H1 (cell line): ENCODE results near the gene PRKN. TPM values are rescaled to one million over a fixed set of nuclear protein-coding genes. Genes with fewer than 3 reads are reported as not detected.

Experiments used
- CHD7 ChIP-seq: fragments of 300-600 bp; sonication (generic); IDR thresholded peaks from 2 replicates; pipeline ENCODE4 v1.7.1; 2012; ENCODE audit warnings: low read length, moderate library complexity, mild to moderate bottlenecking, inconsistent platforms; ENCODE audit not compliant: insufficient replicate concordance
- EGR1 ChIP-seq: IDR thresholded peaks from 2 replicates; pipeline ENCODE4 v1.6.1; 2011; ENCODE audit warnings: low read depth, low read length, borderline replicate concordance
- JUND ChIP-seq: IDR thresholded peaks from 2 replicates; pipeline ENCODE4 v1.6.1; 2011; ENCODE audit warnings: mild to moderate bottlenecking, improper control_type of control experiment, low read length
- NANOG ChIP-seq: IDR thresholded peaks from 2 replicates; pipeline ENCODE4 v1.6.1; 2011; ENCODE audit warnings: low read length, low read depth, mild to moderate bottlenecking, inconsistent platforms; ENCODE audit not compliant: insufficient read depth, poor library complexity, severe bottlenecking
- NRF1 ChIP-seq: IDR thresholded peaks from 2 replicates; pipeline ENCODE4 v1.6.1; 2011; ENCODE audit warnings: mild to moderate bottlenecking, low read depth, low read length, improper control_type of control experiment
- RXRA ChIP-seq: IDR thresholded peaks from 2 replicates; pipeline ENCODE4 v1.6.1; 2011; ENCODE audit warnings: low read depth, mild to moderate bottlenecking, low read length, moderate library complexity; ENCODE audit not compliant: insufficient read depth
- SIX5 ChIP-seq: IDR thresholded peaks from 2 replicates; pipeline ENCODE4 v1.6.1; 2011; ENCODE audit warnings: mild to moderate bottlenecking, low read depth, low read length
- TAF7 ChIP-seq: optimal IDR thresholded peaks from 2 replicates; pipeline ENCODE3; 2011; ENCODE audit warnings: low read depth, mild to moderate bottlenecking, inconsistent platforms, low read length, moderate library complexity, borderline replicate concordance
- polyA plus RNA-seq, 7 experiments: library from polyadenylated mRNA; depleted of rRNA in 3 of 7; stranded (reverse) in 5 of 7; unstranded in 2 of 7; fragments of >200 nt in 5 of 7; fragments of 200-250 nt in 2 of 7; gene quantifications; 1 replicate in 5 of 7; 2 replicates in 1 of 7; 4 replicates in 1 of 7; pipeline versions ENCODE4 v1.2.1 to v1.2.3, GENCODE V29; 2011 to 2013; ENCODE audit warnings: missing spikeins in 2 of 7, mixed read lengths in 2 of 7
- total RNA-seq: library from RNA; stranded (reverse); fragmentation: NEBNext Ultra II Directional; extraction: Animal tissue kit (Norgen Biotek cat#: 25700); gene quantifications from 2 replicates; pipeline ENCODE4 v1.2.1, GENCODE V29; 2021

Gene PRKN
- total and polyA plus RNA-seq, 2 of the 8 experiments (the other 6 are each of a cell fraction or from before 2014, with no cell fraction given), result 0.13 to 0.29 TPM

- TF ChIP-seq CHD7 (no peak), TAF7 (no peak), NRF1 (no peak), RXRA (no peak), JUND (no peak), NANOG (no peak), SIX5 (no peak), EGR1 (no peak)
Measured at GRCh38 chr6:162627362-162627761, 100.2 kb downstream of the PRKN start (continued).
